SK-N-SH treated with all-trans-retinoic acid at 6 μM for 48 hours (cell line): ENCODE data around the gene PFDN2.

ENCODE experiments used
- ISL1 ChIP-seq: fragments of 250-450 bp; sonication (Bioruptor Pico); IDR thresholded peaks from 2 replicates; pipeline ENCODE4 v2.1.2; 2022; ENCODE audit warnings: mild to moderate bottlenecking, moderate library complexity
- PATZ1 ChIP-seq: fragments of 250-450 bp; sonication (Bioruptor Pico); IDR thresholded peaks from 2 replicates; pipeline ENCODE4 v1.8.0; 2020; ENCODE audit warnings: mild to moderate bottlenecking, moderate library complexity, borderline replicate concordance
- POU6F1 ChIP-seq: fragments of 250-450 bp; sonication (Bioruptor Pico); IDR thresholded peaks from 2 replicates; pipeline ENCODE4 v1.8.0; 2021; ENCODE audit warnings: low read depth, mild to moderate bottlenecking, moderate library complexity, borderline replicate concordance
- RARB ChIP-seq: fragments of 250-450 bp; sonication (Bioruptor Pico); IDR thresholded peaks from 2 replicates; pipeline ENCODE4 v1.8.0; 2021; ENCODE audit warnings: mild to moderate bottlenecking, moderate library complexity
- TSHZ2 ChIP-seq: fragments of 250-450 bp; sonication (Bioruptor Pico); IDR thresholded peaks from 2 replicates; pipeline ENCODE4 v1.5.0; 2020; ENCODE audit warnings: mild to moderate bottlenecking, moderate library complexity
- ZFP3 ChIP-seq: fragments of 250-450 bp; sonication (Bioruptor Pico); IDR thresholded peaks from 2 replicates; pipeline ENCODE4 v1.5.0; 2020; ENCODE audit warnings: mild to moderate bottlenecking, moderate library complexity
- ZFP30 ChIP-seq: fragments of 450-650 bp; formaldehyde crosslinking; IDR thresholded peaks from 2 replicates; pipeline ENCODE4 v1.5.0; 2022; ENCODE audit warnings: mild to moderate bottlenecking, moderate library complexity
- ZNF70 ChIP-seq: fragments of 450-650 bp; formaldehyde crosslinking; IDR thresholded peaks from 2 replicates; pipeline ENCODE4 v1.5.0; 2020; ENCODE audit warnings: mild to moderate bottlenecking, moderate library complexity

GRCh38 chr1:161115132-161115711 is 2.6 kb downstream of the PFDN2 start:
- no peak for TF ChIP-seq ZFP3 (CRISPR knock-in tag)
- TF ChIP-seq ZNF70 (CRISPR knock-in tag): no peak
- no peak for TF ChIP-seq RARB
- TF ChIP-seq PATZ1 (CRISPR knock-in tag): no peak
- TF ChIP-seq POU6F1 (CRISPR knock-in tag): no peak
- no peak for TF ChIP-seq ISL1 (CRISPR knock-in tag)
- no peak for TF ChIP-seq TSHZ2 (CRISPR knock-in tag)
- TF ChIP-seq ZFP30 (CRISPR knock-in tag): no peak
